Activated CD4-positive, alpha-beta memory T cell treated with anti-CD3 and anti-CD28 coated beads for 36 hours (primary cell): ENCODE data around the gene JAK1. TPM values are rescaled to one million over a fixed set of nuclear protein-coding genes. Genes with fewer than 3 reads are reported as not detected.

ENCODE experiments used
- CTCF ChIA-PET: fragments of 350-600 bp; sonication (Branson Sonifier 250); formaldehyde crosslinking; loops from one replicate; lab custom pipeline; 2021; ENCODE audit warnings: antibody characterized with exemption, inconsistent platforms; lab: Charles Lee
- POLR2A ChIA-PET: fragments of 350-600 bp; sonication (Branson Sonifier 250); formaldehyde crosslinking; loops from one replicate; lab custom pipeline; 2021; ENCODE audit warnings: antibody characterized with exemption; lab: Charles Lee
- DNase-seq: peaks from one replicate; pipeline ENCODE4 v3.0.0-alpha.2; 2020
- H3K27ac Mint-ChIP-seq: one replicate; pipeline ENCODE4 v1.8.0; 2021; ENCODE audit warnings: mixed read lengths
- H3K27me3 Mint-ChIP-seq: one replicate; pipeline ENCODE4 v1.8.0; 2021; ENCODE audit warnings: mixed read lengths
- H3K36me3 Mint-ChIP-seq: one replicate; pipeline ENCODE4 v1.8.0; 2021; ENCODE audit warnings: mixed read lengths
- H3K4me1 Mint-ChIP-seq: one replicate; pipeline ENCODE4 v1.8.0; 2021; ENCODE audit warnings: low read depth, mixed read lengths
- H3K4me3 Mint-ChIP-seq: one replicate; pipeline ENCODE4 v1.8.0; 2021; ENCODE audit warnings: mild to moderate bottlenecking, mixed read lengths
- H3K9me3 Mint-ChIP-seq: one replicate; pipeline ENCODE4 v1.8.0; 2021; ENCODE audit warnings: mixed read lengths
- intact Hi-C: fragments of 100-400 bp; cut with micrococcal nuclease; formaldehyde crosslinking; loops from one replicate; pipeline ENCODE4 v1.15.1; 2023
- total RNA-seq, 2 experiments: library from RNA; stranded (reverse); gene quantifications; one replicate each; pipeline ENCODE4 v1.2.3, GENCODE V29; 2021

Gene JAK1
- total RNA-seq, 2 experiments from 2014 or later = 115 to 128 TPM

- ChIA-PET CTCF (interaction anchor here (1.3 kb wide), 1 partner anchor 9 kb away, joined by 3 read pairs; no protein-coding TSS in a partner anchor), POLR2A (interaction anchor here (0.9 kb wide), 1 partner anchor 13 kb away, joined by 3 read pairs; no protein-coding TSS in a partner anchor)
- intact Hi-C loops = no loop called here
- H3K27me3 Mint-ChIP-seq = no peaks in the 10 kb centered on the region
- H3K9me3 Mint-ChIP-seq = no peaks in the 10 kb centered on the region
- DNase-seq = no peak
- H3K4me3 Mint-ChIP-seq = no peak overlapping the region
- peaks cover 64% of the 10 kb centered on the region for H3K4me1 Mint-ChIP-seq
- H3K36me3 Mint-ChIP-seq = no peaks in the 10 kb centered on the region
- no peak overlapping the region for H3K27ac Mint-ChIP-seq
Measured at GRCh38 chr1:64946916-64947315, 19.4 kb downstream of the JAK1 start.

DNA sequence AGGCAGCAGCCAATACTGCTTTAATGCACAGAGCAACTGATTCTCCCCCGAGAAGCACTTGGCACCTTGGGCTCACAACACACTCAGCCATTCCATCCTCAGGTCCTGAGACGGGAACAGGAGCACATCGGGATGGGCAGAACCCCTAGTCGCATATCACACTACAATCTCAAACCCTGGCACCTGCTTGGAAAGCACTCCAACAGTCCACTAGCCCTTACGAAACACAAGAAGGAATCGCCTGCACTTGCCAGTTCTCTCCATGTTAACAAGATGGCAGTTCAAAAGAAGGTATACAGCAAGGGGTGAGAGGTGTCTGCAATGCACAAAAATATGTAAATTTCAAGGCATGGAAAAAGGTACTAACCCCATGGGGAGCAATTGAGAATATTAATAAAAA is 21.4 kb downstream of the JAK1 start:
- POLR2A ChIA-PET = no interaction called here
- no peak overlapping the region for H3K4me3 Mint-ChIP-seq
- CTCF ChIA-PET = no interaction called here
- no peak for DNase-seq
- H3K36me3 Mint-ChIP-seq = no peaks in the 10 kb centered on the region
- H3K27me3 Mint-ChIP-seq = no peaks in the 10 kb centered on the region
- no peak overlapping the region for H3K27ac Mint-ChIP-seq
- H3K9me3 Mint-ChIP-seq = no peaks in the 10 kb centered on the region
- peaks cover 67% of the 10 kb centered on the region for H3K4me1 Mint-ChIP-seq
- intact Hi-C loops = no loop called here

DNA sequence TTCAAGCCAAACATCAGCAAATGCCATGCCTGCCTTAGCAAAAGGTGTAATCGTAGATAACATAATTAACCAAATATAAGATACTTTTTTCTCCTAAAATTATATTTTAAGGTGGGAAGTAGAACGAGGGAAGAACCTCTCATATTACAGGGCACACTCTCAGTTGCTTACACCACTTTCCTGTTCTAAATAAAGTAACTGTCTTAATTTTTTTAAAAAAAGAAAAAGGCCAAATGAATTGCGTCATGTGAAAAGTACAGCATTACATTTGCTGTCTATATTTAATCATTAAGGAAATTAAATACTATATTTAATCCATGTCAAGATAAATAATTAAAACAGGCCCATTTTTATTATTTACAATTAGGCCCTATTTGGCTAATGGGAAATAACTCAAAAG is 23.7 kb downstream of the JAK1 start:
- Mint-ChIP-seq H3K9me3 (no peaks in the 10 kb centered on the region), H3K27me3 (no peaks in the 10 kb centered on the region), H3K27ac (no peak overlapping the region), H3K36me3 (peaks cover 4% of the 10 kb centered on the region), H3K4me3 (no peak overlapping the region), H3K4me1 (peaks cover 65% of the 10 kb centered on the region)
- DNase-seq = no peak
- POLR2A ChIA-PET = no interaction called here
- intact Hi-C loops = no loop called here
- CTCF ChIA-PET = no interaction called here

- ChIA-PET POLR2A (interaction anchor here (0.7 to 1.0 kb wide), 2 partner anchors 8 to 29 kb away, joined by 3 read pairs; no protein-coding TSS in a partner anchor), CTCF (no interaction called here)
- H3K4me1 Mint-ChIP-seq = peaks cover 65% of the 10 kb centered on the region
- H3K4me3 Mint-ChIP-seq = no peak overlapping the region
- DNase-seq = no peak
- no peaks in the 10 kb centered on the region for H3K9me3 Mint-ChIP-seq
- peak overlapping the region; percentile 65 for H3K27ac Mint-ChIP-seq
- intact Hi-C loops = no loop called here
- H3K27me3 Mint-ChIP-seq = no peaks in the 10 kb centered on the region
- H3K36me3 Mint-ChIP-seq = peaks cover 7% of the 10 kb centered on the region
Measured at GRCh38 chr1:64942118-64942517, 24.2 kb downstream of the JAK1 start.

- Mint-ChIP-seq H3K36me3 (peaks cover 7% of the 10 kb centered on the region), H3K9me3 (no peaks in the 10 kb centered on the region), H3K4me1 (peaks cover 63% of the 10 kb centered on the region), H3K27ac (peak overlapping the region; percentile 65), H3K27me3 (no peaks in the 10 kb centered on the region), H3K4me3 (no peak overlapping the region)
- DNase-seq = no peak
- ChIA-PET CTCF (no interaction called here), POLR2A (interaction anchor here (0.7 to 1.0 kb wide), 2 partner anchors 8 to 29 kb away, joined by 3 read pairs; no protein-coding TSS in a partner anchor)
- intact Hi-C loops = no loop called here
Measured at GRCh38 chr1:64941461-64942117, 24.8 kb downstream of the JAK1 start.

GRCh38 chr1:64940025-64940424 is 26.3 kb downstream of the JAK1 start:
- peaks cover 7% of the 10 kb centered on the region for H3K36me3 Mint-ChIP-seq
- ChIA-PET CTCF (interaction anchor here (0.6 to 1.0 kb wide), 3 partner anchors 17 to 1254 kb away, joined by 3 to 4 read pairs (median 3); no protein-coding TSS in a partner anchor), POLR2A (interaction anchor here (1.4 to 1.5 kb wide), 2 partner anchors 18 to 62 kb away, joined by 3 to 8 read pairs; no protein-coding TSS in a partner anchor)
- no peak for DNase-seq
- no peaks in the 10 kb centered on the region for H3K27me3 Mint-ChIP-seq
- no peak overlapping the region for H3K27ac Mint-ChIP-seq
- intact Hi-C loops = no loop called here
- peaks cover 69% of the 10 kb centered on the region for H3K4me1 Mint-ChIP-seq
- no peaks in the 10 kb centered on the region for H3K9me3 Mint-ChIP-seq
- H3K4me3 Mint-ChIP-seq = no peak overlapping the region

- ChIA-PET CTCF (interaction anchor here (0.6 kb wide), 1 partner anchor 1364 kb away, joined by 3 read pairs; no protein-coding TSS in a partner anchor), POLR2A (interaction anchor here (1.4 to 1.5 kb wide), 2 partner anchors 17 to 63 kb away, joined by 3 to 8 read pairs; no protein-coding TSS in a partner anchor)
- DNase-seq = no peak
- Mint-ChIP-seq H3K4me1 (peaks cover 77% of the 10 kb centered on the region), H3K4me3 (no peak overlapping the region), H3K27ac (no peak overlapping the region), H3K9me3 (no peaks in the 10 kb centered on the region), H3K27me3 (no peaks in the 10 kb centered on the region), H3K36me3 (peaks cover 7% of the 10 kb centered on the region)
- intact Hi-C loops = no loop called here
Measured at GRCh38 chr1:64938991-64939390, 27.4 kb downstream of the JAK1 start.

GRCh38 chr1:64936956-64937355 is 29.4 kb downstream of the JAK1 start:
- Mint-ChIP-seq H3K4me3 (no peak overlapping the region), H3K27ac (no peak overlapping the region), H3K36me3 (peaks cover 7% of the 10 kb centered on the region), H3K4me1 (peaks cover 81% of the 10 kb centered on the region), H3K27me3 (no peaks in the 10 kb centered on the region), H3K9me3 (no peaks in the 10 kb centered on the region)
- ChIA-PET CTCF (interaction anchor here (0.6 kb wide), 1 partner anchor 125 kb away, joined by 3 read pairs; no protein-coding TSS in a partner anchor), POLR2A (no interaction called here)
- intact Hi-C loops = no loop called here
- no peak for DNase-seq

DNA sequence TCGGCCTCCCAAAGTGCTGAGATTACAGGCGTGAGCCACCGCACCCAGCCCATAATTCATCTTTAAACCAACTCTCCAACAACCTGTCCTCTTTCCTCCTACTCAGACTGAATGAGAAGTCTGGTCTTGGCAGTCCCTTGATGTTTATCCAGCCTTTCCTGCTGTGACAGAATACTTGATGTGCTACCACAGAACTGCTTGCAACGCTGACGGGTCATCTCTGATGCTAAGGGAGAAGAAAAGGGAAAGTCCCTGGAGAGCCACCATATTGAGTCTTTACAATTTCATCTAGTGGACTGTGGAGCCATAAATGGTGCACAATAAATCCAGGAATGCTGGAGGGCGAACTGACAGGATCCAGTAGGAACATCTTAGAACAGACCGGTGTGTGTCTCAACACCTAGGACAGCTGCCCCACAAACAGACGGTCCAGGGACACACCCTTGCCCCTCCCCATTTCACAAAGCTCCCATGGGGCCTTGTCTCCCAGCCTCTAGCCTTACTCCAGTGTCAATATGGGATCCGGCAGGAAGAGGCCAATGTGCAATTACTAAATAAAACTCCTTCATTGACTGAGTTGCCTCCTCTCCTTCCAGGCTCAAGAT is 30.7 kb downstream of the JAK1 start:
- ChIA-PET CTCF (no interaction called here), POLR2A (no interaction called here)
- Mint-ChIP-seq H3K4me3 (no peak overlapping the region), H3K36me3 (peaks cover 15% of the 10 kb centered on the region), H3K9me3 (peaks cover 2% of the 10 kb centered on the region), H3K27me3 (no peaks in the 10 kb centered on the region), H3K27ac (no peak overlapping the region), H3K4me1 (peaks cover 75% of the 10 kb centered on the region)
- DNase-seq = no peak
- intact Hi-C loops = no loop called here

DNA sequence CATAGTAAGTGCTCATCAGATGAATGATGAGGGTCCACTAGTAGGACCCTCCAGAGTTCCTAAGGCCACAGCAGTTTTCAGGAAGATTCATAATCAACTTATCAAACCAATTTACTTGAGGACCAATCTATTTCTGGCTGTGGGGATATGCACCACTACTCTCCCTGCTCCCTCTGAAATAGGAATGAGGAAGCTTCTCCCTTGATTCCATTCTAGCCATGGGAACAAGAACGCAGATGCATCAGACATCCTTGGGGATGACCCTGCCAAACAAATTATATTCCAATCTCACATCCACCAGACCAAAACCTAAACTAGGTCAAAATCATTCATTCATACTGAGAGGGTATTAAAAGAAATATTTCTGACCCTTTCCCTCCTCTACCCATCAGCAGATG is 31.5 kb downstream of the JAK1 start:
- no peak for DNase-seq
- intact Hi-C loops = no loop called here
- ChIA-PET POLR2A (no interaction called here), CTCF (no interaction called here)
- H3K36me3 Mint-ChIP-seq = peaks cover 23% of the 10 kb centered on the region
- peak overlapping the region; percentile 16 for H3K27ac Mint-ChIP-seq
- peaks cover 75% of the 10 kb centered on the region for H3K4me1 Mint-ChIP-seq
- no peaks in the 10 kb centered on the region for H3K27me3 Mint-ChIP-seq
- H3K9me3 Mint-ChIP-seq = peaks cover 8% of the 10 kb centered on the region
- no peak overlapping the region for H3K4me3 Mint-ChIP-seq

- POLR2A ChIA-PET = interaction anchor here (0.5 to 0.7 kb wide), 2 partner anchors 7 to 68 kb away, joined by 3 to 4 read pairs; no protein-coding TSS in a partner anchor
- H3K9me3 Mint-ChIP-seq = peaks cover 12% of the 10 kb centered on the region
- peaks cover 78% of the 10 kb centered on the region for H3K4me1 Mint-ChIP-seq
- H3K4me3 Mint-ChIP-seq = no peak overlapping the region
- DNase-seq = no peak
- H3K27ac Mint-ChIP-seq = peak overlapping the region; percentile 16
- H3K27me3 Mint-ChIP-seq = no peaks in the 10 kb centered on the region
- intact Hi-C loops = no loop called here
- peaks cover 24% of the 10 kb centered on the region for H3K36me3 Mint-ChIP-seq
- CTCF ChIA-PET = no interaction called here
Measured at GRCh38 chr1:64934115-64934877, 32.1 kb downstream of the JAK1 start.
